H9 (cell line): ENCODE data around the gene CIT. TPM values are rescaled to one million over a fixed set of nuclear protein-coding genes. Genes with fewer than 3 reads are reported as not detected.

Source experiments
- DNase-seq: peaks from one replicate; pipeline ENCODE4 v3.0.0-alpha.2; 2017
- H2AFZ ChIP-seq: one replicate; pipeline ENCODE4 v1.6.1; 2013; ENCODE audit warnings: mild to moderate bottlenecking, low read length, control low read depth, moderate library complexity
- H2AK5ac ChIP-seq: 2 replicates; pipeline ENCODE4 v1.6.1; 2013; ENCODE audit warnings: low read length, control low read depth, mixed read lengths; ENCODE audit not compliant: insufficient read length
- H2BK120ac ChIP-seq: one replicate; pipeline ENCODE4 v1.6.1; 2013; ENCODE audit warnings: low read depth, mild to moderate bottlenecking, low read length, control low read depth, inconsistent platforms; ENCODE audit not compliant: poor library complexity, severe bottlenecking
- H2BK12ac ChIP-seq: 2 replicates; pipeline ENCODE4 v1.6.1; 2013; ENCODE audit warnings: low read length, control low read depth, mixed read lengths, low read depth; ENCODE audit not compliant: insufficient read length
- H2BK15ac ChIP-seq: 2 replicates; pipeline ENCODE4 v1.6.1; 2013; ENCODE audit warnings: low read depth, low read length, control low read depth
- H2BK20ac ChIP-seq: one replicate; pipeline ENCODE4 v1.6.1; 2013; ENCODE audit warnings: low read depth, mild to moderate bottlenecking, low read length, control low read depth, inconsistent platforms; ENCODE audit not compliant: poor library complexity, severe bottlenecking
- H2BK5ac ChIP-seq: 2 replicates; pipeline ENCODE4 v1.6.1; 2013; ENCODE audit warnings: low read length, control low read depth, mixed read lengths; ENCODE audit not compliant: insufficient read length
- H3K14ac ChIP-seq: 2 replicates; pipeline ENCODE4 v1.6.1; 2013; ENCODE audit warnings: low read length, control low read depth; ENCODE audit not compliant: insufficient read depth
- H3K18ac ChIP-seq: 2 replicates; pipeline ENCODE4 v1.6.1; 2013; ENCODE audit warnings: low read depth, mild to moderate bottlenecking, mixed read lengths, low read length, control low read depth; ENCODE audit not compliant: insufficient read length
- H3K23ac ChIP-seq: 2 replicates; pipeline ENCODE4 v1.6.1; 2013; ENCODE audit warnings: low read length, control low read depth, mixed read lengths, low read depth; ENCODE audit not compliant: insufficient read length
- H3K23me2 ChIP-seq: 2 replicates; pipeline ENCODE4 v1.6.1; 2013; ENCODE audit warnings: low read depth, mild to moderate bottlenecking, mixed read lengths, low read length, control low read depth; ENCODE audit not compliant: insufficient read length, poor library complexity, severe bottlenecking
- H3K27ac ChIP-seq: 2 replicates; pipeline ENCODE4 v1.5.1; 2013; ENCODE audit warnings: low read length, control low read depth, mixed read lengths, low read depth; ENCODE audit not compliant: insufficient read length
- H3K27me3 ChIP-seq: 2 replicates; pipeline ENCODE4 v1.6.1; 2013; ENCODE audit warnings: low read length, control low read depth, inconsistent platforms; ENCODE audit not compliant: insufficient read depth
- H3K4ac ChIP-seq: 2 replicates; pipeline ENCODE4 v1.6.1; 2013; ENCODE audit warnings: low read depth, mild to moderate bottlenecking, control low read depth, inconsistent platforms, low read length, moderate library complexity
- H3K4me1 ChIP-seq: 2 replicates; pipeline ENCODE4 v1.6.1; 2013; ENCODE audit warnings: low read length, control low read depth, inconsistent platforms; ENCODE audit not compliant: insufficient read depth
- H3K4me2 ChIP-seq: 2 replicates; pipeline ENCODE4 v1.6.1; 2013; ENCODE audit warnings: low read length, control low read depth, mixed read lengths; ENCODE audit not compliant: insufficient read length, insufficient read depth
- H3K56ac ChIP-seq: 2 replicates; pipeline ENCODE4 v1.6.1; 2013; ENCODE audit warnings: low read depth, mild to moderate bottlenecking, mixed read lengths, low read length, control low read depth; ENCODE audit not compliant: insufficient read length
- H3K79me1 ChIP-seq: 2 replicates; pipeline ENCODE4 v1.6.1; 2013; ENCODE audit warnings: low read depth, mild to moderate bottlenecking, moderate library complexity, low read length, control low read depth, inconsistent platforms; ENCODE audit not compliant: insufficient read depth, poor library complexity, severe bottlenecking
- H3K79me2 ChIP-seq: 2 replicates; pipeline ENCODE4 v1.6.1; 2013; ENCODE audit warnings: low read length, control low read depth, inconsistent platforms; ENCODE audit not compliant: insufficient read depth
- H3K9ac ChIP-seq: 2 replicates; pipeline ENCODE4 v1.6.1; 2013; ENCODE audit warnings: low read length, control low read depth, mixed read lengths; ENCODE audit not compliant: insufficient read length; ENCODE audit errors: extremely low read depth
- H3K9me3 ChIP-seq: one replicate; pipeline ENCODE4 v1.6.1; 2013; ENCODE audit warnings: low read depth, low read length, inconsistent platforms; ENCODE audit not compliant: control insufficient read depth
- H3T11ph ChIP-seq: one replicate; pipeline ENCODE4 v1.6.1; 2013; ENCODE audit warnings: mild to moderate bottlenecking, low read length, control low read depth, inconsistent platforms
- H4K20me1 ChIP-seq: one replicate; pipeline ENCODE4 v1.6.1; 2013; ENCODE audit not compliant: control insufficient read depth, insufficient read length, insufficient read depth
- H4K5ac ChIP-seq: 2 replicates; pipeline ENCODE4 v1.6.1; 2013; ENCODE audit warnings: low read depth, mild to moderate bottlenecking, mixed read lengths, low read length, control low read depth; ENCODE audit not compliant: insufficient read length
- H4K8ac ChIP-seq: replicated peaks from 2 replicates; pipeline ENCODE4 v1.6.1; 2013; ENCODE audit warnings: low read length, control low read depth, mixed read lengths, low read depth; ENCODE audit not compliant: insufficient read length
- H4K91ac ChIP-seq: 2 replicates; pipeline ENCODE4 v1.6.1; 2013; ENCODE audit warnings: low read depth, mild to moderate bottlenecking, moderate library complexity, mixed read lengths, low read length, control low read depth; ENCODE audit not compliant: insufficient read length
- H3K27ac Mint-ChIP-seq, 3 experiments: 2 replicates in 2 of 3; 3 replicates in 1 of 3; pipeline ENCODE4 v1.8.0; 2020 to 2021; ENCODE audit warnings: mixed read lengths in 3 of 3, mild to moderate bottlenecking in 1 of 3, moderate library complexity in 1 of 3
- H3K27me3 Mint-ChIP-seq: 2 replicates; pipeline ENCODE4 v1.8.0; 2021; ENCODE audit warnings: low read depth, mild to moderate bottlenecking, moderate library complexity, mixed read lengths
- H3K36me3 Mint-ChIP-seq, 3 experiments: 2 replicates in 2 of 3; 3 replicates in 1 of 3; pipeline ENCODE4 v1.8.0; 2020 to 2021; ENCODE audit warnings: low read depth in 3 of 3, mixed read lengths in 3 of 3; ENCODE audit not compliant: insufficient read depth in 1 of 3
- H3K4me1 Mint-ChIP-seq, 2 experiments: 2 replicates each; pipeline ENCODE4 v1.8.0; 2020; ENCODE audit warnings: mixed read lengths in 2 of 2
- H3K4me3 Mint-ChIP-seq, 2 experiments: 2 replicates in 1 of 2; 3 replicates in 1 of 2; pipeline ENCODE4 v1.8.0; 2020 to 2021; ENCODE audit warnings: mild to moderate bottlenecking in 2 of 2, mixed read lengths in 2 of 2, moderate library complexity in 1 of 2
- H3K9me3 Mint-ChIP-seq, 2 experiments: 2 replicates in 1 of 2; 3 replicates in 1 of 2; pipeline ENCODE4 v1.8.0; 2020; ENCODE audit warnings: mild to moderate bottlenecking in 2 of 2, mixed read lengths in 2 of 2, moderate library complexity in 1 of 2
- WGBS: extraction: QIAGEN DNeasy Blood & Tissue Kit; methylation state at CpG from one replicate; pipeline ENCODE4 v1.1.7; 2013; ENCODE audit warnings: missing lambda C conversion rate, low lambda C conversion rate, mixed read lengths; ENCODE audit not compliant: insufficient read length; ENCODE audit errors: extremely low coverage; 5-methylcytosine and 5-hydroxymethylcytosine counted together
- total RNA-seq: library from RNA; stranded (reverse); gene quantifications from 2 replicates; pipeline ENCODE4 v1.2.1, GENCODE V29; 2021
- TF ChIP-seq, protein P1 (sequence below): fragments of 200-600 bp; sonication (generic); conservative IDR thresholded peaks from 3 replicates; pipeline ENCODE4 v1.8.0; 2021; ENCODE audit warnings: antibody characterized with exemption, mild to moderate bottlenecking

Gene CIT
- total RNA-seq, 1 experiment from 2014 or later: 55.3 TPM

DNA sequence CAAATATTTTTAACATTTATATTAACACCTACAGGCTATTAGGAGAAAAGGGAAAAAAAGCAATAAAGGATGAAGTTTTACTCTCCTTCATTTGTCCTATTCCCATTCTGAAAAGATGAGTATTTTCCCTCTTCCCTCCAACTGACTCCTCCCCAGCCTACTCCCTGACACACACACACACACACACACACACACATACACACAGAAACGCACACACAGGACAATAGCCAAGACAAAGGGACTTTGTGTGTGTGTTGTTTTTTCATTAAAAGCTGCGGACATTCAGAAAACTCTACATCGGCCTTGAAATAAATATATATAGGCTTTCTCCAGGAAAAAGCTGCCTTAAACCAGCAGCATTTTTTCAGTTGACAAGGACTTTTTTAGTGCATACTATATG is 134.4 kb downstream of the CIT start:
- no peak overlapping the region for H4K8ac ChIP-seq
- H2AK5ac ChIP-seq: no peak overlapping the region
- H3K14ac ChIP-seq: no peak overlapping the region
- no peak overlapping the region for H3K23ac ChIP-seq
- no peaks in the 10 kb centered on the region for H3K9me3 ChIP-seq
- no peak overlapping the region for H2BK20ac ChIP-seq
- no peaks in the 10 kb centered on the region for H3K27me3 ChIP-seq
- Mint-ChIP-seq H3K27ac (no peak overlapping the region), H3K4me3 (no peak overlapping the region), H3K9me3 (peaks cover 16 to 21% of the 10 kb centered on the region in 2 experiments), H3K36me3 (peaks cover 42 to 66% (median 64%) of the 10 kb centered on the region in 3 experiments), H3K27me3 (no peaks in the 10 kb centered on the region; the same call in 1 of the 2 replicates), H3K4me1 (no peaks in the 10 kb centered on the region)
- no peak overlapping the region for H2BK5ac ChIP-seq
- TF ChIP-seq, protein P1, sequence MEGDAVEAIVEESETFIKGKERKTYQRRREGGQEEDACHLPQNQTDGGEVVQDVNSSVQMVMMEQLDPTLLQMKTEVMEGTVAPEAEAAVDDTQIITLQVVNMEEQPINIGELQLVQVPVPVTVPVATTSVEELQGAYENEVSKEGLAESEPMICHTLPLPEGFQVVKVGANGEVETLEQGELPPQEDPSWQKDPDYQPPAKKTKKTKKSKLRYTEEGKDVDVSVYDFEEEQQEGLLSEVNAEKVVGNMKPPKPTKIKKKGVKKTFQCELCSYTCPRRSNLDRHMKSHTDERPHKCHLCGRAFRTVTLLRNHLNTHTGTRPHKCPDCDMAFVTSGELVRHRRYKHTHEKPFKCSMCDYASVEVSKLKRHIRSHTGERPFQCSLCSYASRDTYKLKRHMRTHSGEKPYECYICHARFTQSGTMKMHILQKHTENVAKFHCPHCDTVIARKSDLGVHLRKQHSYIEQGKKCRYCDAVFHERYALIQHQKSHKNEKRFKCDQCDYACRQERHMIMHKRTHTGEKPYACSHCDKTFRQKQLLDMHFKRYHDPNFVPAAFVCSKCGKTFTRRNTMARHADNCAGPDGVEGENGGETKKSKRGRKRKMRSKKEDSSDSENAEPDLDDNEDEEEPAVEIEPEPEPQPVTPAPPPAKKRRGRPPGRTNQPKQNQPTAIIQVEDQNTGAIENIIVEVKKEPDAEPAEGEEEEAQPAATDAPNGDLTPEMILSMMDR: no peak
- H2BK120ac ChIP-seq: no peak overlapping the region
- H4K91ac ChIP-seq: no peak overlapping the region
- H2BK15ac ChIP-seq: no peak overlapping the region
- no peak overlapping the region for H2BK12ac ChIP-seq
- H3K4me1 ChIP-seq: no peaks in the 10 kb centered on the region
- H3K4me2 ChIP-seq: no peak overlapping the region
- no peak for DNase-seq
- H3K18ac ChIP-seq: no peak overlapping the region
- no peaks in the 10 kb centered on the region for H3K79me2 ChIP-seq
- no peaks in the 10 kb centered on the region for H4K20me1 ChIP-seq
- H3K4ac ChIP-seq: no peak overlapping the region
- no peak overlapping the region for H2AFZ ChIP-seq
- no peak overlapping the region for H3K56ac ChIP-seq
- no peak overlapping the region for H3K9ac ChIP-seq
- H3K27ac ChIP-seq: no peak overlapping the region
- no peak overlapping the region for H3T11ph ChIP-seq
- no CpG with 5 or more reads among the region's 3 CpGs for WGBS
- H4K5ac ChIP-seq: no peak overlapping the region
- H3K79me1 ChIP-seq: no peaks in the 10 kb centered on the region
- H3K23me2 ChIP-seq: no peaks in the 10 kb centered on the region
